ENCODE measurements around the gene RABGEF1.

DNA sequence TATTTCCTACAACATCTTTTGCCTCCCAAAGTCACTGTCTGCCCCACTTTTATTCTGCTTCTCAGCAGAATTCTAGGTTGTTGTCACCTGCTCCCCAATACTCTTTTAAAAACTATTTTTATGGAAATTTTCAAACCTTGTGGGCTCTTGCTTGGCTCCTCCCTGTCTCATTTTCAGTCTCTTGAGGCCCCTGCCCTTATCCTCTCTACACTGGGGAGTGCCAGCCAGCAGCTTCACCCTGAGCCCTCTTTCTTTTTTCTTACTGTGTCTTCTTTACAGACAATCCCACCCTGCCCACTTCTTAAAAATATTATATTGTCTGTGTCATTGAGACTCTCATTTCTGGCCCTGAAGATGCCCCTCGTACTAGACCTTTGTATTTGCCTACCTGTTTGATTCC, 118.8 kb downstream of the RABGEF1 start:
- TF ChIP-seq, protein P1, sequence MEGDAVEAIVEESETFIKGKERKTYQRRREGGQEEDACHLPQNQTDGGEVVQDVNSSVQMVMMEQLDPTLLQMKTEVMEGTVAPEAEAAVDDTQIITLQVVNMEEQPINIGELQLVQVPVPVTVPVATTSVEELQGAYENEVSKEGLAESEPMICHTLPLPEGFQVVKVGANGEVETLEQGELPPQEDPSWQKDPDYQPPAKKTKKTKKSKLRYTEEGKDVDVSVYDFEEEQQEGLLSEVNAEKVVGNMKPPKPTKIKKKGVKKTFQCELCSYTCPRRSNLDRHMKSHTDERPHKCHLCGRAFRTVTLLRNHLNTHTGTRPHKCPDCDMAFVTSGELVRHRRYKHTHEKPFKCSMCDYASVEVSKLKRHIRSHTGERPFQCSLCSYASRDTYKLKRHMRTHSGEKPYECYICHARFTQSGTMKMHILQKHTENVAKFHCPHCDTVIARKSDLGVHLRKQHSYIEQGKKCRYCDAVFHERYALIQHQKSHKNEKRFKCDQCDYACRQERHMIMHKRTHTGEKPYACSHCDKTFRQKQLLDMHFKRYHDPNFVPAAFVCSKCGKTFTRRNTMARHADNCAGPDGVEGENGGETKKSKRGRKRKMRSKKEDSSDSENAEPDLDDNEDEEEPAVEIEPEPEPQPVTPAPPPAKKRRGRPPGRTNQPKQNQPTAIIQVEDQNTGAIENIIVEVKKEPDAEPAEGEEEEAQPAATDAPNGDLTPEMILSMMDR (IDR thresholded peaks at IDR 0.05) = no peak
- TF ChIP-seq ZFX (IDR thresholded peaks at IDR 0.05; ENCODE audit: borderline replicate concordance) = no peak
